ENCODE results near the gene MTMR10. TPM values are rescaled to one million over a fixed set of nuclear protein-coding genes. Genes with fewer than 3 reads are reported as not detected.

Gene MTMR10
- total RNA-seq, 6 donors from 2014 or later = 28.6 to 48.7 (median 36.8) TPM

DNA sequence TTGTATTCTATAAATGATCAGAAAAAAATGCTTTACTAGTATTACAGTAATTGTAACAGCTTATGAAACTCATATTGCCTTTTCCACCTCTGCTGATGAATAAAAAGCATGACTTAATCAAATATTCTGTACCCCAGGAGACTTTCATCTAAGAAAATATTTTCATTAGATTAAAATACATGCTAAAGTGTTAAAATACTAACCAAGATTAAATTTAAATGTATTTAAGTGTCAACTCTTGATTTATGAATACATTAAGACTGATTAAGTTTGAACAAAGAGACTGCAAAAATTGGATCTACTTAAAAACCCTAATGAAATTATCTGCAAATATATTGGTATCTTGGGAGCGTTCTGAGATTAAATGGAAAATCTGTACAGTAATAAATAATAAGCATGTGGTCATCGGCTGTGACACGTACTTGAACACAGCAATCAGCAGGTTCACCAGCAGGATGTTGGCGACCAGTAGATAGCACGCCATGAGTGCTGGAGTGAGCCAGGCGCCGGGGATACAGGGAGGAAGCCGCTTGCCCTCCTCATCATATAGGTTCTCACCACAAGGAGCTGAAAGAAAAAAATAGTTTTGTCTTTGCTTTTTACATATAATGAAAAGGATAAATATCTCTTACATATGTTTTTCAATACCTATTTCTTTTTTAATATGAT lies 36.6 kb upstream of the MTMR10 start:
- ATAC-seq (ENCODE audit: low FRiP score in 2 of 2) = no peak
- DNase-seq = no peak
- whole genome bisulfite sequencing, 2 donors = 71 to 72% methylated on average over 8 of the region's 8 CpGs
- Histone ChIP-seq H3K4me1 (peaks cover 6 to 14% (median 11%) of the 10 kb centered on the region in 4 donors), H3K27me3 (no peaks in the 10 kb centered on the region), H3K27ac (no peak overlapping the region), H3K36me3 (no peaks in the 10 kb centered on the region), H3K4me3 (no peak overlapping the region), H3K9me3 (no peaks in the 10 kb centered on the region)
- TF ChIP-seq POLR2A (IDR thresholded peaks at IDR 0.05) = no peak

DNA sequence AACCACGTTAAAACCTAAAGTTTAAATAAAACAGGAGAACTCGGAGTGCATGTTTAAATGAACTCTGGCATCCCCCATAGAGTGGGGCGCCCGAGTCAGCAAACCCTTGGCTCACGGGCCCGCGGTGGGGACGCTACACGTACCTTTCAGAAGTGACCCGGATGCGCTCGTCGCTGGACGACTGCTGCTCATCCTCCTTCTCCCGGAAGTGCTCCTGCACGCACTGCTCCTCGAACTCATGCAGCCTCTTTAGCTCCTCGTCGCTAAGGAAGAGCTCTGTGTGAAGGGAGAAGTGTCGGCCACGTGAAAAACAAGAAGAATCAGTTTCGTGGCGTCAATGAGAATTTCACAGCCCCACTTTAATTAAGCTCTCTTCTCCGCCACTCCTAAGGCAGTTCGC lies 34.6 kb upstream of the MTMR10 start:
- Histone ChIP-seq H3K9me3 (no peaks in the 10 kb centered on the region), H3K27ac (no peak overlapping the region), H3K27me3 (no peaks in the 10 kb centered on the region), H3K36me3 (no peaks in the 10 kb centered on the region), H3K4me1 (peaks cover 6 to 14% (median 8%) of the 10 kb centered on the region in 4 donors), H3K4me3 (no peak overlapping the region)
- TF ChIP-seq POLR2A (IDR thresholded peaks at IDR 0.05) = no peak
- no peak for TF ChIP-seq POLR2AphosphoS5 (IDR thresholded peaks at IDR 0.05)
- no peak for TF ChIP-seq EP300 (IDR thresholded peaks at IDR 0.05)
- TF ChIP-seq, protein P1, sequence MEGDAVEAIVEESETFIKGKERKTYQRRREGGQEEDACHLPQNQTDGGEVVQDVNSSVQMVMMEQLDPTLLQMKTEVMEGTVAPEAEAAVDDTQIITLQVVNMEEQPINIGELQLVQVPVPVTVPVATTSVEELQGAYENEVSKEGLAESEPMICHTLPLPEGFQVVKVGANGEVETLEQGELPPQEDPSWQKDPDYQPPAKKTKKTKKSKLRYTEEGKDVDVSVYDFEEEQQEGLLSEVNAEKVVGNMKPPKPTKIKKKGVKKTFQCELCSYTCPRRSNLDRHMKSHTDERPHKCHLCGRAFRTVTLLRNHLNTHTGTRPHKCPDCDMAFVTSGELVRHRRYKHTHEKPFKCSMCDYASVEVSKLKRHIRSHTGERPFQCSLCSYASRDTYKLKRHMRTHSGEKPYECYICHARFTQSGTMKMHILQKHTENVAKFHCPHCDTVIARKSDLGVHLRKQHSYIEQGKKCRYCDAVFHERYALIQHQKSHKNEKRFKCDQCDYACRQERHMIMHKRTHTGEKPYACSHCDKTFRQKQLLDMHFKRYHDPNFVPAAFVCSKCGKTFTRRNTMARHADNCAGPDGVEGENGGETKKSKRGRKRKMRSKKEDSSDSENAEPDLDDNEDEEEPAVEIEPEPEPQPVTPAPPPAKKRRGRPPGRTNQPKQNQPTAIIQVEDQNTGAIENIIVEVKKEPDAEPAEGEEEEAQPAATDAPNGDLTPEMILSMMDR (IDR thresholded peaks at IDR 0.05) = no peak
- ATAC-seq (ENCODE audit: low FRiP score in 2 of 2) (no peak), DNase-seq (peak in 1 of 2 donors; percentile 64)
- WGBS, 2 donors = 93 to 96% methylated on average over 25 of the region's 25 CpGs

DNA sequence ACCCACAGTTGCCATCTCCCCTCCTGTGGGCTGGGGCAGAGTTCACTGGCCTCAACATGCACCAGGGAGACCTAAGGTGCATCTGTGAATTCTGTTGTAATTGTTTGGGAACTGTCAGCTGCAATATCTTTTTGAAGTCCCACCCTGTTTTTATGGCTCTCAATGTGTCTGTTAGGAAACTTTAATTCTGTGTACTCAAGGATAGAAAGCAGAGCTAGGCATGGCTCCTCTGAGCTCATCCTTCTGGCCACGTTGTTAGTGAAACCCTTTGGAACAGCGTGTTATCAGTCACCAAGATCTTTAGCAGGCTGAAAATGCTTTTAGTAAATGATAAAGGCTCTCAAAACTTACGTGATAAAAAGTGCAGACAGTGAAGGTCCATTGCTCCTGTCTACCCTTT lies 33.6 kb upstream of the MTMR10 start:
- Histone ChIP-seq H3K27ac (no peak overlapping the region), H3K36me3 (no peaks in the 10 kb centered on the region), H3K4me1 (peaks cover 6 to 14% (median 8%) of the 10 kb centered on the region in 4 donors), H3K27me3 (no peaks in the 10 kb centered on the region), H3K9me3 (no peaks in the 10 kb centered on the region), H3K4me3 (no peak overlapping the region)
- DNase-seq (no peak), ATAC-seq (ENCODE audit: low FRiP score in 2 of 2) (no peak)
- TF ChIP-seq, protein P1 (IDR thresholded peaks at IDR 0.05) = no peak
- TF ChIP-seq POLR2AphosphoS5 (IDR thresholded peaks at IDR 0.05) = no peak
- TF ChIP-seq POLR2A (IDR thresholded peaks at IDR 0.05) = no peak
- TF ChIP-seq EP300 (IDR thresholded peaks at IDR 0.05) = no peak
- WGBS, 2 donors = 36 to 44% methylated on average over 3 of the region's 3 CpGs

DNA sequence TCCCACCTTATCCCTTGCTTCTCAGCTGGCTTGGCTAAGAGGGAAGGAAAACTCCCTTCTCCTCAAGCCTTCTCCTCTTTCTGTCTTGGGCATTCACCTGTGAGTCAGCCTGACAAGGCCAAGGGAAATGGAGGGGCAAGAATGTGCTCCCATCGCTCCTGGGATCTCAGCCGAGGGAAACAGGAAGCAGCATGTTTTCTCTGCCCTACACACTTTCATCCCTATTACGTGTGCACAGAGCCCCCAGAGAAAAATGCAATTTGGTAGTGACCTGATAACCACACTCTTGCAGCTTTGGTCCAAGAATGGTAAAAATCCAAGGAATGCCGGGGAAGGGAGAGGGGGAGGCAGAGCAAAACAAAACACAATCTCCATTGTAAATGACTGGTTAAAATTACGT lies 32.9 kb upstream of the MTMR10 start:
- 13 to 24% methylated on average over 5 of the region's 5 CpGs for WGBS, 2 donors
- Histone ChIP-seq H3K36me3 (no peaks in the 10 kb centered on the region), H3K4me3 (no peak overlapping the region), H3K4me1 (peaks cover 6 to 14% (median 8%) of the 10 kb centered on the region in 4 donors), H3K27me3 (no peaks in the 10 kb centered on the region), H3K9me3 (no peaks in the 10 kb centered on the region), H3K27ac (no peak overlapping the region)
- ATAC-seq (ENCODE audit: low FRiP score in 2 of 2) = no peak
- DNase-seq = no peak
- TF ChIP-seq EP300 (IDR thresholded peaks at IDR 0.05) = no peak
- TF ChIP-seq POLR2AphosphoS5 (IDR thresholded peaks at IDR 0.05) = no peak
- TF ChIP-seq, protein P1 (IDR thresholded peaks at IDR 0.05) = no peak
- no peak for TF ChIP-seq POLR2A (IDR thresholded peaks at IDR 0.05)

DNA sequence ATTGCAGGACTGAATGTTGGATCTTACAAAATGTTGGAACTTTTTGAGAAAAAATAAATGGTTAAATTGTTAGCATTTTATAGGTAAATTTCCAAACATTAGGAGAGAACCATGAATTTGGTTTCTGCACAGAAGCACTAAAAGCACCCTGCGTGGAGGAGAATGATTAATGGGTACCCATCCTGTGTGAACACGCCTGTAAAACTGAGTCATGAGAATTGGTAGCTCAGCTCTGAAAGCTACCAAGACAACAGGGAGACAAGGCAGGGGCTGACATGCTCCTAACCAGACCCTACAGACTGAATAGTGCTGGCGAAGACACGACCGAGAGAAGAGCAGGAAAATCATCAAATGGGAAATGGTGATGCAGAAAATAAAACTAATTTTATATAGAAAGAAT lies 32.4 kb upstream of the MTMR10 start:
- DNase-seq (no peak), ATAC-seq (ENCODE audit: low FRiP score in 2 of 2) (no peak)
- Histone ChIP-seq H3K36me3 (no peaks in the 10 kb centered on the region), H3K9me3 (no peaks in the 10 kb centered on the region), H3K4me3 (no peak overlapping the region), H3K4me1 (peaks cover 6 to 14% (median 8%) of the 10 kb centered on the region in 4 donors), H3K27ac (no peak overlapping the region), H3K27me3 (no peaks in the 10 kb centered on the region)
- no peak for TF ChIP-seq EP300 (IDR thresholded peaks at IDR 0.05)
- WGBS, 2 donors = 94 to 95% methylated on average over 5 of the region's 5 CpGs

DNA sequence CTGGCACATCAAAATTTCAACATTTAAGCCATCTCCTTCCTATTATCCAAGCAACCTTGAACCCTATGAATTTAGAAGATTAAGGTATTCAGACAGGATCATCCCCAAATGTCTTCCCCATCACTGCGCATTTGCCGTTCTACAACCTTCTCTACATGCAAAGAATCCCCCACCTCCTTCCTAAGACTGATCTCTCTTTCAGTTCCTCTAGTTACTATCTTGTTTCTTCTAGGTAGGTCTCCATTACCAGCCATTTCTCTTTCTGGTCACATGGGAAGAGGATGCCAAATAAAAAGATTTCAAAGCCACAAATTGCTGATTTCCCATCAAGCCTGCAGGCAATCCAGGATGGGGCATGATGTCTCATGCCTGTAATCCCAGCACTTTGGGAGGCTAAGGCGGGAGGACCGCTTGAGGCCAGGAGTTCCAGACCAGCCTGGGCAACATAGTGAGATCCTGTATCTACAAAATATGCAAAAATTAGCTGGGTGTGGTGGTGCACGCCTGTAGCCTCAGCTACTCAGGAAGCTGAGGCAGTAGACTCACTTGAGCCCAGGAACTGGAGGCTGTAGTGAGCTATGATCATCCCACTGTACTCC lies 29.7 kb upstream of the MTMR10 start:
- Histone ChIP-seq H3K36me3 (no peaks in the 10 kb centered on the region), H3K27ac (no peak overlapping the region), H3K4me1 (peaks cover 6 to 14% (median 8%) of the 10 kb centered on the region in 4 donors), H3K4me3 (no peak overlapping the region), H3K27me3 (no peaks in the 10 kb centered on the region), H3K9me3 (no peaks in the 10 kb centered on the region)
- TF ChIP-seq POLR2A (IDR thresholded peaks at IDR 0.05) = no peak
- no peak for TF ChIP-seq POLR2AphosphoS5 (IDR thresholded peaks at IDR 0.05)
- TF ChIP-seq, protein P1 (IDR thresholded peaks at IDR 0.05) = no peak
- TF ChIP-seq EP300 (IDR thresholded peaks at IDR 0.05) = no peak
- no peak for ATAC-seq (ENCODE audit: low FRiP score in 2 of 2)
- 95 to 96% methylated on average over 5 of the region's 5 CpGs for WGBS, 2 donors
- DNase-seq = no peak
